SJSA1 (cell line): ENCODE results near the gene SIGLEC1. TPM values are rescaled to one million over a fixed set of nuclear protein-coding genes. Genes with fewer than 3 reads are reported as not detected.

Experiments
- DNase-seq, 2 experiments: peaks; one replicate each; pipeline ENCODE4 v3.0.0-alpha.2; 2015 to 2020; ENCODE audit warnings: low spot score in 2 of 2, low read depth in 1 of 2
- H3K27ac ChIP-seq: fragments of 250-450 bp; sonication (Bioruptor Pico); 2 replicates; pipeline ENCODE4 v1.5.1; 2020; ENCODE audit warnings: mild to moderate bottlenecking, moderate library complexity
- H3K27me3 ChIP-seq: fragments of 250-450 bp; sonication (Bioruptor Pico); replicated peaks from 2 replicates; pipeline ENCODE4 v1.5.1; 2020; ENCODE audit warnings: mild to moderate bottlenecking, moderate library complexity
- H3K36me3 ChIP-seq: fragments of 250-450 bp; sonication (Bioruptor Pico); 2 replicates; pipeline ENCODE4 v1.5.1; 2020; ENCODE audit warnings: mild to moderate bottlenecking
- H3K4me1 ChIP-seq: fragments of 250-450 bp; sonication (Bioruptor Pico); replicated peaks from 2 replicates; pipeline ENCODE4 v1.6.1; 2021; ENCODE audit warnings: mild to moderate bottlenecking
- H3K4me3 ChIP-seq: fragments of 250-450 bp; sonication (Bioruptor Pico); 2 replicates; pipeline ENCODE4 v1.5.1; 2020; ENCODE audit warnings: mild to moderate bottlenecking
- H3K9me3 ChIP-seq: fragments of 250-450 bp; sonication (Bioruptor Pico); replicated peaks from 2 replicates; pipeline ENCODE4 v1.5.1; 2020; ENCODE audit warnings: mild to moderate bottlenecking
- total RNA-seq: library from RNA; depleted of rRNA; stranded (reverse); fragments of >200 nt; shearing (Covaris generic); gene quantifications from 2 replicates; pipeline ENCODE4 v1.2.3, GENCODE V29; 2014; rRNA removed

The SIGLEC1 gene
- total RNA-seq, 1 experiment from 2014 or later, result not detected

DNA sequence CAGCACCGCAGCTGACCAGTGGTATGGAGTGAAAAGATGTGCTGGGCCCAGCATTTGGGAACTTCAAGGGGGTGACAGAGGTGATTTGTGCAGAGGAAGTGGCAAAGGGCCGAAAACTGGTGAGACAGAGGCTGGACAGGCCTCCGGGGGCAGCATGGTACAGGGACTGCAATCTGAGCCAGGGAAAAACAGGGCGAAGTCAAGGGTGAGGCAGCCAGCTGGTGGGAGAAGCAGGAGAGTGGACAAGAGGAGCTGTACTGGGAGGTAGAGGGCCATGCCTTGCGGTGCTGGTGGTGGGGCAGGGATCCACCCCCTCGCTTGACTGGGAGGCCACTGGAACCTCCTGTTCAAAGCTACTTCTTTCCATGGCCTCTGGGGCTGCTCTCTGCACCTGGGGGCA lies 41.9 kb downstream of the SIGLEC1 start:
- no peak overlapping the region for H3K27ac ChIP-seq
- no peaks in the 10 kb centered on the region for H3K4me1 ChIP-seq
- H3K36me3 ChIP-seq, result no peaks in the 10 kb centered on the region
- H3K9me3 ChIP-seq, result no peaks in the 10 kb centered on the region
- H3K4me3 ChIP-seq, result no peak overlapping the region
- no peaks in the 10 kb centered on the region for H3K27me3 ChIP-seq
- DNase-seq, result no peak

DNA sequence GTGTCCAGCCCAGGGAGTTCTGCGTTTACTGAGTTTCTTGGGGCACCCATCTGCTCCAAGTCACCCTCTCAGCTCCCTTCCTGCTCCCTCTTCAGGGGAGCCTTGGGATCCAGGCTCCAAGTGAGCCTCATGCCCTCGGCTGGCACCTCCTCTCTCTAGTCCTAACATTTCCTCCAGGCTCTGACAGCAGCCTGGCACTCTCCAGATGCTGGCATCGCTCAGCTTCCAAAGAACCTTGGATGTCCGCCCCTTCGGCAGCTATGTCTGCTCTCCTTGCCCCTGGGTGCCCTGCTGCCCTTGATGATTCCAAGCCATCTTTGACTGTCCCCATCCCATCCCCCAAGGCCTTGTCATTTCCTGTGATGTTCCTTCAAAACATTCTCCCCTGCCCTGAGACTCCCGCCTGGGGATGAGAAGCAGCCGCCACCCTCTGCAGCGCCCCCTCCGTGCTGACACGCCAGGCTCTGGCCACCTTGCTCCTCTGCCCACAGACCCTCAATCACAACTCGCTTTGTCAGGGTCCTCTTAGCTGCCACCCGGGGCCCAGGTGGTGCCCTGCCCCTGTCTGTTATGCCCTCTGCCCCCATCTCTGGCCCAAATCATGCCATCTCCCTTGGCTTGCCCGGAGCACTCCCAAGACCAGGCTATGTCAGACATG lies 42.6 kb downstream of the SIGLEC1 start:
- DNase-seq, result no peak
- Histone ChIP-seq H3K4me3 (no peak overlapping the region), H3K27me3 (no peaks in the 10 kb centered on the region; the same call in 1 of the 2 replicates), H3K27ac (no peak overlapping the region), H3K9me3 (no peaks in the 10 kb centered on the region), H3K36me3 (no peaks in the 10 kb centered on the region), H3K4me1 (no peaks in the 10 kb centered on the region)

DNA sequence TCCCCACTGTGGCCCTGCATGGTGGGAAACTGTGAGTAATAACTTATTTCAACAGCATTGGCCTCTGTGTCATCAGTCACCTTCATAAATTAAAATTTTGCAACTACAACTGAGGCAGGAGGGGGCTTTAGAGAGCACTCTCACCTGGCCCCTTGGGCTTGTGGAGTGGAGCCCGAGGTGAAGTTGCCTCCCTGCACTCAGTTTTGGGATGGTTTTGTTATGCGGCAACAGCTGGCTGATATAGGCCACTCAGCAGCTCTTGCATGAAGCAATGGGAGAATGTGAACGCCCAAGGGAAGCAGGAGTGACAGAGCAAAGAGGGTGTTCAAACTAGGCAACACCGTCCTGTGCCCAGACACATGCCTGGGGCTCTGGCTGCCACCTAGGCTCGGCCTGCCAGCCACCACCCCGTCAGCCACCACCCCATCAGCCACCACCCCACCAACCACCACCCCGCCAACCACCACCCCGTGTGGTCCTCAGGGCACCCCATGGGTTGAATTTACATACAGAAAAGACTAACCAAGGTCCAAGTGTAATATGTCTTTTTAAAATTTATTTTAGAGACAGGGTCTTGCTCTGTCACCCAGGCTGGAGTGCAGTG lies 44.9 kb downstream of the SIGLEC1 start:
- Histone ChIP-seq H3K27ac (no peak overlapping the region), H3K27me3 (peaks cover 14% of the 10 kb centered on the region), H3K4me1 (no peaks in the 10 kb centered on the region), H3K36me3 (no peaks in the 10 kb centered on the region), H3K9me3 (no peaks in the 10 kb centered on the region), H3K4me3 (no peak overlapping the region)
- DNase-seq, result no peak

DNA sequence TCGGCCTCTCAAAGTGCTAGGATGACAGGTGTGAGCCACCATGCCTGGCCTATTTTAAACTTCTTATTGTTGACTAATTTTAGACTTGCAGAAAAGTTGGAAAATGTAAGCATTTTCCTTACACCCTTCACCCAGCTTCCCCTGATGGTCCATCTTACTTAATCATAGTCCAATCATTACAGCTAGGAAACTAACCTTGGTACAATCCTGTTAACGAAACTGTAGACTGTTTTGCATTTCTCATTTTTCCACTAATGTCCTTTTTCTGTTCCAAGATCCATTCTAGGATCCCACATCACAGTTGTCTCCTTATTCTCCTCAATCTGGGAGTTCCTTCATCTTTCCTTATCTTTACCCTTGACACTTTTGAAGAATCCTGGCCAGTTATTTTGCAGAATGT lies 48.5 kb downstream of the SIGLEC1 start:
- H3K36me3 ChIP-seq, result no peaks in the 10 kb centered on the region
- no peak overlapping the region for H3K4me3 ChIP-seq
- peaks cover 4% of the 10 kb centered on the region; the same call in 1 of the 2 replicates for H3K4me1 ChIP-seq
- H3K9me3 ChIP-seq, result no peaks in the 10 kb centered on the region
- H3K27me3 ChIP-seq, result peaks cover 46% of the 10 kb centered on the region
- H3K27ac ChIP-seq, result no peak overlapping the region
- DNase-seq, result no peak

DNA sequence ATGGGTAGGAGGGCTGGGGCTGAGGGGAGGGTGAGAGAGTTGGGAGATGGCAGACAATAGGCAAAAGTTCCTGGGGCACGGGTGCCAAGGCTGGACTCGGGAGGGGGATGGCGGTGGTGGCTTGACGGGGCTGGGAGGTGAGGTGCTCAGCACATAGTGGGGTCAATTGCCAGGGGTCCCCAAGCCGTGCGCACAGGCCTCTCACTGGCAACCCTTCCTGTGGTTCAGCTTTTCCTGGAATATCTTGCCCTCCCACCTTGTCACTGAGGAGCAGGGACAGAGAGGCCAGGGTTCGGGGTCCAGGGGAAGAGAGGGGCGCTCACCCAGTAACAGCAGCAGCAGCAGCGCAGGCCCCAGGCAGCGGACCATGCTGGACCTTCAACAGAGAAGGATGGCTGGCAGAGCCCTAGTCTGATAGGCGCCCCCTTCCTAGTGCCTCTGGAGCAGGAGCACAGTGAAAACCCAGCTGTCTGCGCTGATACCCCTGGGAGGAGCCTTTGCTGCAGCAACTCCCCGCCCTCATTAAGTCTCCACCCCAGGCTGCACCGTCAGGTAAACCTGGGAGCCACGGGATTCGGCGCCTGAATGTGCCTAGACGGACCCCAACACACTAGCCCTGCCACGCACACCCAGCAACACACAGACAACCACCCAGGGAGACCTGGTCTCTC lies 49.2 kb downstream of the SIGLEC1 start, which contains the start of gene GFRA4:
TSS of gene GFRA4 (minus strand) at position 369 of the 671 bp plus-strand sequence. CDS start at position 369, 0 bp downstream.
- Histone ChIP-seq H3K27me3 (peaks cover 51% of the 10 kb centered on the region), H3K9me3 (no peaks in the 10 kb centered on the region), H3K4me3 (no peak within 1 kb of the TSS), H3K36me3 (no peaks in the 10 kb centered on the region), H3K4me1 (peaks cover 4% of the 10 kb centered on the region; the same call in 1 of the 2 replicates), H3K27ac (no peak within 1 kb of the TSS)
- DNase-seq, result no peak

Other genes starting within 250 kb of the SIGLEC1 start
- 18.1 and 27.8 TPM in 2 replicates for gene ATRN, start 241.6 kb downstream of the SIGLEC1 start, total RNA-seq
- not detected in 2 replicates for gene GFRA4, start 49.2 kb downstream of the SIGLEC1 start, total RNA-seq
- not detected in 2 replicates for gene ADAM33, start 30.6 kb downstream of the SIGLEC1 start, total RNA-seq
- not detected in 2 replicates for gene HSPA12B, start 20.1 kb upstream of the SIGLEC1 start, total RNA-seq
- 31.9 and 40.0 TPM in 2 replicates for gene ADISSP, start 55.2 kb upstream of the SIGLEC1 start, total RNA-seq
- not detected in 2 replicates for gene SPEF1, start 68.8 kb upstream of the SIGLEC1 start, total RNA-seq
- gene CENPB, start 74.1 kb upstream of the SIGLEC1 start, total RNA-seq, result 144 and 158 TPM in 2 replicates
- 74.6 and 76.0 TPM in 2 replicates for gene CDC25B, start 83.7 kb upstream of the SIGLEC1 start, total RNA-seq
- 17.2 and 17.7 TPM in 2 replicates for gene AP5S1, start 107.9 kb upstream of the SIGLEC1 start, total RNA-seq
- 14.4 and 21.5 TPM in 2 replicates for gene MAVS, start 134.2 kb upstream of the SIGLEC1 start, total RNA-seq
- gene PANK2, start 176.8 kb upstream of the SIGLEC1 start, total RNA-seq, result 66.3 and 70.6 TPM in 2 replicates